HG03354 (cell line): ENCODE measurements around the gene PRMT3.
"Not testable (repeated sequence)": the region's sequence is repeated elsewhere in the genome, so short reads cannot be mapped to it uniquely, and the experiment has no call there.

ENCODE experiments used
- ATAC-seq: cut with Tn5 transposase; IDR thresholded peaks from one replicate; pipeline ENCODE4 v1.9.1; 2021; ENCODE audit warnings: mild to moderate bottlenecking; ENCODE audit not compliant: unreplicated experiment, poor library complexity, severe bottlenecking

Gene PRMT3

GRCh38 chr11:20373568-20374209 is 13.8 kb upstream of the PRMT3 start:
- ATAC-seq: no peak

GRCh38 chr11:20374741-20375300 is 12.7 kb upstream of the PRMT3 start:
- ATAC-seq: no peak

- ATAC-seq: no peak
Measured at GRCh38 chr11:20376162-20376730, 11.3 kb upstream of the PRMT3 start.

- not testable (repeated sequence) for ATAC-seq
Measured at GRCh38 chr11:20385996-20386395, 1.5 kb upstream of the PRMT3 start.

GRCh38 chr11:20388096-20389055 is 860 bp downstream of the PRMT3 start:
- peak; percentile 35 for ATAC-seq

GRCh38 chr11:20397281-20397680 is 9.8 kb downstream of the PRMT3 start:
- peak; percentile 95 for ATAC-seq

- ATAC-seq: no peak
Measured at GRCh38 chr11:20399498-20399897, 12.0 kb downstream of the PRMT3 start.

GRCh38 chr11:20403059-20403458 is 15.5 kb downstream of the PRMT3 start:
- ATAC-seq: no peak

GRCh38 chr11:20406484-20406883 is 19.0 kb downstream of the PRMT3 start:
- no peak for ATAC-seq

GRCh38 chr11:20407344-20407743 is 19.8 kb downstream of the PRMT3 start:
- ATAC-seq: no peak

- ATAC-seq: no peak
Measured at GRCh38 chr11:20415432-20415831, 27.9 kb downstream of the PRMT3 start.

GRCh38 chr11:20417771-20418170 is 30.3 kb downstream of the PRMT3 start:
- no peak for ATAC-seq

- ATAC-seq: no peak
Measured at GRCh38 chr11:20421946-20422345, 34.4 kb downstream of the PRMT3 start.

GRCh38 chr11:20429216-20429615 is 41.7 kb downstream of the PRMT3 start:
- ATAC-seq: no peak

- ATAC-seq: no peak
Measured at GRCh38 chr11:20438637-20439036, 51.1 kb downstream of the PRMT3 start.

GRCh38 chr11:20443596-20443995 is 56.1 kb downstream of the PRMT3 start:
- ATAC-seq: no peak

GRCh38 chr11:20444535-20444934 is 57.0 kb downstream of the PRMT3 start:
- ATAC-seq: no peak

GRCh38 chr11:20448834-20449233 is 61.3 kb downstream of the PRMT3 start:
- ATAC-seq: no peak

GRCh38 chr11:20450829-20451228 is 63.3 kb downstream of the PRMT3 start:
- ATAC-seq: no peak

GRCh38 chr11:20451568-20451967 is 64.1 kb downstream of the PRMT3 start:
- ATAC-seq: no peak
